GM12878 (cell line): Measurements from ENCODE around the gene EPHA1. TPM values are rescaled to one million over a fixed set of nuclear protein-coding genes. Genes with fewer than 3 reads are reported as not detected.

Experiments
- ATAC-seq: fragments of 200-7000 bp; cut with Tn5 transposase; 3 replicates; pipeline ENCODE4 v1.9.1; 2020; ENCODE audit warnings: mild to moderate bottlenecking, moderate library complexity
- BruUV-seq: library from RNA; stranded (reverse); fragments of 400-500 nt; replicated peaks from 2 replicates; lab custom pipeline; 2021; lab: Mats Ljungman, UMichigan
- CTCF ChIA-PET: fragments of 300-600 bp; sonication (Branson Sonifier 250); formaldehyde crosslinking; extraction: SDS; loops from one replicate; lab custom pipeline; 2021; ENCODE audit warnings: inconsistent platforms; lab: Yijun Ruan, JAX
- POLR2A ChIA-PET: fragments of 350-600 bp; formaldehyde crosslinking; extraction: SDS; loops from one replicate; lab custom pipeline; 2021; ENCODE audit warnings: inconsistent platforms; lab: Charles Lee
- RAD21 ChIA-PET: fragments of 300-600 bp; sonication (Branson Sonifier 250); formaldehyde crosslinking; loops from one replicate; lab custom pipeline; 2023; ENCODE audit warnings: antibody characterized with exemption; ENCODE audit not compliant: unreplicated experiment; lab: Charles Lee
- SMC1A ChIA-PET: fragments of 300-600 bp; sonication (Branson Sonifier 250); formaldehyde crosslinking; loops from one replicate; lab custom pipeline; 2023; ENCODE audit not compliant: unreplicated experiment, uncharacterized antibody; lab: Charles Lee
- DNase-seq: peaks from one replicate; pipeline ENCODE4 v3.0.0-alpha.2; 2011; ENCODE audit warnings: low read depth, low spot score
- FAIRE-seq: peaks from 3 replicates; lab custom pipeline; 2011; peaks lifted over from hg19 to GRCh38; lab: Jason Lieb, UNC
- H2AFZ ChIP-seq: 2 replicates; pipeline ENCODE4 v1.6.0; 2011; ENCODE audit warnings: low read depth, low read length, control low read depth; ENCODE audit not compliant: control insufficient read depth
- H3K27ac ChIP-seq: 2 replicates; pipeline ENCODE4 v1.5.1; 2011; ENCODE audit warnings: control low read depth; ENCODE audit not compliant: control insufficient read depth, insufficient read depth
- H3K27me3 ChIP-seq, 2 experiments: replicated peaks in 1 of 2; 2 replicates each; pipeline versions ENCODE4 v1.6.0 to v1.6.1; 2011; ENCODE audit warnings: low read length in 1 of 2; ENCODE audit not compliant: control insufficient read depth in 2 of 2, insufficient read depth in 2 of 2
- H3K36me3 ChIP-seq, 2 experiments: 2 replicates each; pipeline ENCODE4 v1.5.1; 2011; ENCODE audit warnings: low read length in 1 of 2; ENCODE audit not compliant: control insufficient read depth in 2 of 2, insufficient read depth in 2 of 2
- H3K4me1 ChIP-seq: 2 replicates; pipeline ENCODE4 v1.6.1; 2011; ENCODE audit warnings: mild to moderate bottlenecking, low read length, moderate library complexity, mixed read lengths; ENCODE audit not compliant: control insufficient read depth, insufficient read depth
- H3K4me2 ChIP-seq: 2 replicates; pipeline ENCODE4 v1.6.0; 2011; ENCODE audit warnings: control low read depth; ENCODE audit not compliant: control insufficient read depth, insufficient read depth
- H3K4me3 ChIP-seq: fragments of 200-600 bp; sonication (generic); 2 replicates; pipeline ENCODE4 v1.5.1; 2016
- H3K79me2 ChIP-seq: 2 replicates; pipeline ENCODE4 v1.6.0; 2011; ENCODE audit warnings: low read length; ENCODE audit not compliant: control insufficient read depth, insufficient read depth
- H3K9ac ChIP-seq: 2 replicates; pipeline ENCODE4 v1.8.0; 2011; ENCODE audit warnings: low read length, control low read depth, mixed read lengths; ENCODE audit not compliant: control insufficient read depth, insufficient read depth
- H3K9me3 ChIP-seq: replicated peaks from 3 replicates; pipeline ENCODE4 v1.5.1; 2011; ENCODE audit warnings: mild to moderate bottlenecking, low read length; ENCODE audit not compliant: control insufficient read depth, insufficient read depth
- H4K20me1 ChIP-seq: 2 replicates; pipeline ENCODE4 v1.6.0; 2011; ENCODE audit not compliant: control insufficient read depth, insufficient read depth
- CEBPB ChIP-seq, 2 experiments: fragments of 150-350 bp in 1 of 2; IDR thresholded peaks; 2 replicates each; pipeline ENCODE4 v1.6.1; 2012 to 2014; ENCODE audit warnings: low read depth in 2 of 2, low read length in 2 of 2, borderline replicate concordance in 1 of 2, inconsistent platforms in 1 of 2
- EGR1 ChIP-seq, 2 experiments: IDR thresholded peaks; 1 replicate in 1 of 2; 2 replicates in 1 of 2; pipeline ENCODE4 v1.6.1; 2011 to 2012; ENCODE audit warnings: low read depth in 2 of 2, low read length in 2 of 2, borderline replicate concordance in 1 of 2, mild to moderate bottlenecking in 1 of 2, moderate library complexity in 1 of 2
- ETV6 ChIP-seq, 2 experiments: fragments of 450-650 bp in 1 of 2; IDR thresholded peaks in 1 of 2; conservative IDR thresholded peaks in 1 of 2; 2 replicates each; pipeline ENCODE4 v1.6.1; 2014; ENCODE audit warnings: antibody characterized with exemption in 1 of 2, borderline replicate concordance in 1 of 2, low read depth in 1 of 2, mild to moderate bottlenecking in 1 of 2, moderate library complexity in 1 of 2
- PRDM15 ChIP-seq: fragments of 450-650 bp; formaldehyde crosslinking; IDR thresholded peaks from 2 replicates; pipeline ENCODE4 v1.4.0; 2020; ENCODE audit warnings: mild to moderate bottlenecking, moderate library complexity
- SP1 ChIP-seq: IDR thresholded peaks from one replicate; pipeline ENCODE4 v1.6.1; 2011; ENCODE audit warnings: low read depth, low read length
- WGBS: methylation state at CpG from one replicate; pipeline ENCODE4 v1.1.6; 2016; ENCODE audit warnings: low lambda C conversion rate; ENCODE audit not compliant: insufficient replicate concordance, insufficient coverage; ENCODE audit errors: missing lambda C conversion rate; 5-methylcytosine and 5-hydroxymethylcytosine counted together
- in situ Hi-C: fragments of 300-500 bp; cut with MboI; formaldehyde crosslinking; loops from 9 replicates; pipeline ENCODE4 v1.14.3; 2018; ENCODE audit warnings: mixed read lengths
- intact Hi-C: fragments of 100-400 bp; cut with micrococcal nuclease; formaldehyde crosslinking; loops from one replicate; pipeline ENCODE4 v1.14.2; 2022; ENCODE audit not compliant: unreplicated experiment
- polyA plus RNA-seq, 11 experiments: library from polyadenylated mRNA; depleted of rRNA in 4 of 11; unstranded in 6 of 11; stranded (reverse) in 5 of 11; fragments of >200 nt; fragmentation: Nextera tagmentation in 4 of 11; fragmentation: Illumina TruSeq in 1 of 11; extraction: Ambion mirVana in 4 of 11; extraction: Trizol in 1 of 11; gene quantifications; 1 replicate in 1 of 11; 2 replicates in 10 of 11; pipeline versions ENCODE4 v1.2.1 to v1.2.3, GENCODE V29; 2011 to 2016; ENCODE audit warnings: inconsistent platforms in 2 of 11, missing spikeins in 2 of 11, low read depth in 1 of 11
- total RNA-seq, 4 experiments: library from RNA; depleted of rRNA in 3 of 4; stranded (reverse); fragments of >200 nt in 3 of 4; fragmentation: Illumina TruSeq in 1 of 4; extraction: Trizol in 1 of 4; gene quantifications; 2 replicates each; pipeline versions ENCODE4 v1.2.1 to v1.2.3, GENCODE V29; 2013 to 2021

EPHA1 gene
- total and polyA plus RNA-seq, 10 of the 15 experiments (the other 5 are each of a cell fraction or from before 2014, with no cell fraction given): 0.11 to 0.35 (median 0.24) TPM; not detected in 6

- in situ Hi-C loops (no loop called here), intact Hi-C loops (no loop called here)
- Histone ChIP-seq H3K27me3 (no peaks in the 10 kb centered on the region), H3K36me3 (no peaks in the 10 kb centered on the region), H4K20me1 (no peaks in the 10 kb centered on the region), H3K4me2 (no peak overlapping the region), H2AFZ (no peak overlapping the region), H3K9me3 (no peaks in the 10 kb centered on the region), H3K4me3 (no peak overlapping the region), H3K4me1 (no peaks in the 10 kb centered on the region), H3K79me2 (no peaks in the 10 kb centered on the region), H3K9ac (no peak overlapping the region), H3K27ac (no peak overlapping the region)
- CTCF ChIA-PET: interaction anchor here (1.5 kb wide), 1 partner anchor 18 kb away, joined by 3 read pairs; no protein-coding TSS in a partner anchor
- POLR2A ChIA-PET: no interaction called here
- SMC1A ChIA-PET: no interaction called here
- BruUV-seq: no TSS peak
- FAIRE-seq: no peak
- TF ChIP-seq SP1 (no peak), PRDM15 (no peak), EGR1 (IDR thresholded peaks at IDR 0.05; ENCODE audit: borderline replicate concordance in 1 of 2, low read depth in 2 of 2, low read length in 2 of 2) (no peak), CEBPB (IDR thresholded peaks at IDR 0.05; ENCODE audit: borderline replicate concordance in 1 of 2, low read depth in 2 of 2, low read length in 2 of 2) (no peak), ETV6 (conservative IDR thresholded peaks at IDR 0.05 in 1 of 2, IDR thresholded peaks at IDR 0.05 in 1 of 2; ENCODE audit: borderline replicate concordance in 1 of 2, low read depth in 1 of 2) (no peak)
- RAD21 ChIA-PET: no interaction called here
- ATAC-seq: no peak
- 49% methylated on average over 14 of the region's 14 CpGs for WGBS
- no peak for DNase-seq
Measured at GRCh38 chr7:143398616-143399015, 10.0 kb downstream of the EPHA1 start.
